ENCODE results near the gene CDH19. TPM values are rescaled to one million over a fixed set of nuclear protein-coding genes. Genes with fewer than 3 reads are reported as not detected.

CDH19 gene
- total RNA-seq, 5 donors from 2014 or later (not counting 1 experiment from before 2014, with no cell fraction given) = not detected

DNA sequence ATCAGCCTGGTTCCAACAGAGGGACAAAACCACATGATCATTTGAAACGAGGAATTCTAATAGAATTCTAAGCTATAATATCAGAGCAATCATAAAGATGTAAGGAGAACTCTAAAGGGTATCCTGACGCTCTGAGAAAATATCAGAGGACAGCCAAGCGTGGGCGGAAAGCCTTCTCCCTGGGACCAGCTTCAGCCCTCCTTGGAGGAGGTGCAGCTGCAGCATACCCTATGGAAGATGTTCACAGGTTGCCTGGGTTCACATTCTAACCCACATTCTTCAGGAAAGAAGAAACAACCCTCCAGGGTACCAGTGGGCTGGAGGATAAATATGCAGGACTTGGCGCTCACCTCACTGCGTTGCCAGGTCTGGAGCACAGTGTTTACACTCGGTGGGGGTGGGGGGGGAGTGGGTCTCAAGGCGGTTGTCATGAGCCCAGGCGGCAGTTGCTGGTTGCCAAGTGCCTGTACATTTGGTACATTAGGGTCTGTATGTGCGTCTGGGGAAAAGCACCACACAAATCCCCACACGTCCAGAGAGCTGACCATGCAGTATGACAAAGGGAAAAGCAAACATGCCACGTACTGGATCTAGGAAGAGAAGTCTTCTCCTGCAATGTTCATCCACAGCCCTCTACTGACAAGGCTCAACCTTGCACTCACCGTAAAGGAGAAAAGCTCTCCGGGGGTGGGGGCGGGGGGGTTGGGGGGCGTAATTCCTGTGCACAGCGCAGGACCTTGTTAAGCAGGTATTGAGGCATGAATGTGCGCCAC lies 80.5 kb downstream of the CDH19 start:
- DNase-seq = no peak
- Histone ChIP-seq H3K9me3 (no peaks in the 10 kb centered on the region), H3K4me3 (ENCODE audit: control insufficient read depth in 1 of 2, extremely low read depth in 1 of 2, low read length in 1 of 2) (no peak overlapping the region), H3K27me3 (replicated peaks in 1 of 2; ENCODE audit: control insufficient read depth in 2 of 2, extremely low read depth in 1 of 2, insufficient read depth in 2 of 2, low read length in 1 of 2) (no peaks in the 10 kb centered on the region), H3K36me3 (ENCODE audit: control insufficient read depth in 2 of 2, extremely low read depth in 1 of 2, insufficient read depth in 1 of 2, low read length in 1 of 2) (no peaks in the 10 kb centered on the region), H3K4me1 (ENCODE audit: control insufficient read depth in 1 of 2, extremely low read depth in 1 of 2, insufficient read depth in 2 of 2, low read length in 2 of 2) (no peaks in the 10 kb centered on the region), H3K27ac (ENCODE audit: low read length) (no peak overlapping the region)
- H3K9me3 Mint-ChIP-seq = peaks cover 4 to 9% (median 9%) of the 10 kb centered on the region in 3 donors
- H3K27ac Mint-ChIP-seq = no peak overlapping the region
- ATAC-seq (replicated peaks in 1 of 4) = no peak
- no peaks in the 10 kb centered on the region for H3K27me3 Mint-ChIP-seq
- no peak overlapping the region for H3K4me3 Mint-ChIP-seq
- no peaks in the 10 kb centered on the region for H3K36me3 Mint-ChIP-seq
- WGBS (ENCODE audit: insufficient coverage) = 94% methylated on average over 3 of the region's 18 CpGs
- POLR2A ChIA-PET = no interaction called here
- CTCF ChIA-PET = interaction anchor here in 1 of 2 donors (0.6 kb wide), 1 partner anchor 85 kb away, joined by 3 read pairs; no protein-coding TSS in a partner anchor
- H3K4me1 Mint-ChIP-seq = no peaks in the 10 kb centered on the region

DNA sequence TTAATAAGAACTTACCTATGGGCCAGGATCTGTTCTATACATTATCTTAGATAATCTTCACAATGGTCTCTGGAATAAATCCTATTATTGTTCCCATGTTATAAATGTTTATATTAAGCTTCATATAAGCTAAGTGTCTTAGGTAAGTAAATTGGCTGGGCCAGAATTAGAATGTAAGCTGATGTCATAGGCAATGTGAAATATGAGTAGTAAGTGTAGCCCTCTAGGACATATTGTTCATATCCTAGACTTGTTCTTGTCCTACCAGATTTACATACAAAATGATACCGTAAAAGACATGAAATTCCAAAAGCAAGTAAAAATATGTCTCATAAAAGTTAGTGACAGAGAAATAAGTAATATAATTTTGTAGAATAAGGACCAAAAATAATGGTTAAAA lies 89.9 kb downstream of the CDH19 start:
- no peaks in the 10 kb centered on the region for H3K4me1 Mint-ChIP-seq
- ChIA-PET POLR2A (no interaction called here), CTCF (no interaction called here)
- no peaks in the 10 kb centered on the region for H3K27me3 Mint-ChIP-seq
- peaks cover 0 to 8% (median 7%) of the 10 kb centered on the region in 3 donors for H3K9me3 Mint-ChIP-seq
- no peak overlapping the region for H3K27ac Mint-ChIP-seq
- no peaks in the 10 kb centered on the region for H3K4me1 ChIP-seq (ENCODE audit: control insufficient read depth in 1 of 2, extremely low read depth in 1 of 2, insufficient read depth in 2 of 2, low read length in 2 of 2)
- no peak overlapping the region for H3K27ac ChIP-seq (ENCODE audit: low read length)
- no CpG with 5 or more reads among the region's 1 CpG for WGBS (ENCODE audit: insufficient coverage)
- H3K9me3 ChIP-seq = no peaks in the 10 kb centered on the region
- H3K27me3 ChIP-seq (replicated peaks in 1 of 2; ENCODE audit: control insufficient read depth in 2 of 2, extremely low read depth in 1 of 2, insufficient read depth in 2 of 2, low read length in 1 of 2) = no peaks in the 10 kb centered on the region
- H3K4me3 ChIP-seq (ENCODE audit: control insufficient read depth in 1 of 2, extremely low read depth in 1 of 2, low read length in 1 of 2) = no peak overlapping the region
- DNase-seq (no peak), ATAC-seq (replicated peaks in 1 of 4) (no peak)
- no peak overlapping the region for H3K4me3 Mint-ChIP-seq
- no peaks in the 10 kb centered on the region for H3K36me3 ChIP-seq (ENCODE audit: control insufficient read depth in 2 of 2, extremely low read depth in 1 of 2, insufficient read depth in 1 of 2, low read length in 1 of 2)
- H3K36me3 Mint-ChIP-seq = no peaks in the 10 kb centered on the region

DNA sequence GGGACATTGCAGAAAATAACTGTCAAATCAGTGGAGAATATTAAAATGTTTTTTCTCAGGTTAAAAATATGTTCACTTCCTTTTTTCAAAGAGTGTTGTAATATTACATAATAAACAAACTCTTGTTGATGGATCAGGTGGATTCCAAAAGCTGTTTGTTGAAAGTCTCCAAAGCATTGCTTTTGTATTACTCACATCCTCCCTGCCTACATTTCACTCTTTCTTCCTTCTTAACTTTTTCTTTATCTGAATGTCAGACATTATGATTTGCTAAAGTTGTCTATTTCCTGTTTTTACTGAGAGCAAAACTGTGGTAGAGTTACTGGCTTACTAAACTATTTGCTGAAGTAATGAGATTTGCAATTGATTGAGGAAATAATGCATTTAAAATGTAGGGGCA lies 92.1 kb downstream of the CDH19 start:
- no peaks in the 10 kb centered on the region for H3K36me3 ChIP-seq (ENCODE audit: control insufficient read depth in 2 of 2, extremely low read depth in 1 of 2, insufficient read depth in 1 of 2, low read length in 1 of 2)
- POLR2A ChIA-PET = no interaction called here
- DNase-seq = no peak
- H3K36me3 Mint-ChIP-seq = no peaks in the 10 kb centered on the region
- H3K4me1 Mint-ChIP-seq = no peaks in the 10 kb centered on the region
- H3K4me3 Mint-ChIP-seq = no peak overlapping the region
- no peak overlapping the region for H3K27ac ChIP-seq (ENCODE audit: low read length)
- peaks cover 0 to 12% (median 5%) of the 10 kb centered on the region in 3 donors for H3K9me3 Mint-ChIP-seq
- H3K27me3 ChIP-seq (replicated peaks in 1 of 2; ENCODE audit: control insufficient read depth in 2 of 2, extremely low read depth in 1 of 2, insufficient read depth in 2 of 2, low read length in 1 of 2) = no peaks in the 10 kb centered on the region
- no peak for ATAC-seq (replicated peaks in 1 of 4)
- H3K4me3 ChIP-seq (ENCODE audit: control insufficient read depth in 1 of 2, extremely low read depth in 1 of 2, low read length in 1 of 2) = no peak overlapping the region
- H3K9me3 ChIP-seq = no peaks in the 10 kb centered on the region
- H3K27me3 Mint-ChIP-seq = no peaks in the 10 kb centered on the region
- no peak overlapping the region for H3K27ac Mint-ChIP-seq
- H3K4me1 ChIP-seq (ENCODE audit: control insufficient read depth in 1 of 2, extremely low read depth in 1 of 2, insufficient read depth in 2 of 2, low read length in 2 of 2) = no peaks in the 10 kb centered on the region
- CTCF ChIA-PET = no interaction called here

DNA sequence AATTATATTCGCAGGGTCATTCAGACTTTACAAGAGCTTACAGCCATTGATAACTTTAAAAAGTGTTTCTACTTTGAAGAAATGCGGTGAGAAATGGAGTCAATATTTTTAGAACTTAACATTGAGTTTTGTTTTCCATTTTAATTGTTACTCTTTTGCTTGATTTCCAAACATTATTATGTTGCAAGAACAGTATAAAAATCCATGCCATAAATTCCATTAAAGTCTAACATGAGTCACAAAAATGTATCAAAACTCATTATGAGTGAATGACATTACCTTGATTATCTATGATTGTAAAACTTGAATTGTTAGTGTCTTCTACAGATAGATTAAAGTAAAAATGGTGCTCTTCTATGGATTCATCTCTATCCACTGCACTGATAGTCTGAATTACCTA lies 92.6 kb downstream of the CDH19 start:
- no peak for DNase-seq
- CTCF ChIA-PET = no interaction called here
- POLR2A ChIA-PET = no interaction called here
- Histone ChIP-seq H3K36me3 (ENCODE audit: control insufficient read depth in 2 of 2, extremely low read depth in 1 of 2, insufficient read depth in 1 of 2, low read length in 1 of 2) (no peaks in the 10 kb centered on the region), H3K27ac (ENCODE audit: low read length) (no peak overlapping the region), H3K4me3 (ENCODE audit: control insufficient read depth in 1 of 2, extremely low read depth in 1 of 2, low read length in 1 of 2) (no peak overlapping the region), H3K27me3 (replicated peaks in 1 of 2; ENCODE audit: control insufficient read depth in 2 of 2, extremely low read depth in 1 of 2, insufficient read depth in 2 of 2, low read length in 1 of 2) (no peaks in the 10 kb centered on the region), H3K9me3 (no peaks in the 10 kb centered on the region), H3K4me1 (ENCODE audit: control insufficient read depth in 1 of 2, extremely low read depth in 1 of 2, insufficient read depth in 2 of 2, low read length in 2 of 2) (no peaks in the 10 kb centered on the region)
- Mint-ChIP-seq H3K27ac (no peak overlapping the region), H3K36me3 (no peaks in the 10 kb centered on the region), H3K27me3 (no peaks in the 10 kb centered on the region), H3K4me3 (no peak overlapping the region), H3K4me1 (no peaks in the 10 kb centered on the region), H3K9me3 (peaks cover 0 to 12% (median 5%) of the 10 kb centered on the region in 3 donors)
- ATAC-seq (replicated peaks in 1 of 4) = no peak
- no CpG with 5 or more reads among the region's 2 CpGs for WGBS (ENCODE audit: insufficient coverage)

DNA sequence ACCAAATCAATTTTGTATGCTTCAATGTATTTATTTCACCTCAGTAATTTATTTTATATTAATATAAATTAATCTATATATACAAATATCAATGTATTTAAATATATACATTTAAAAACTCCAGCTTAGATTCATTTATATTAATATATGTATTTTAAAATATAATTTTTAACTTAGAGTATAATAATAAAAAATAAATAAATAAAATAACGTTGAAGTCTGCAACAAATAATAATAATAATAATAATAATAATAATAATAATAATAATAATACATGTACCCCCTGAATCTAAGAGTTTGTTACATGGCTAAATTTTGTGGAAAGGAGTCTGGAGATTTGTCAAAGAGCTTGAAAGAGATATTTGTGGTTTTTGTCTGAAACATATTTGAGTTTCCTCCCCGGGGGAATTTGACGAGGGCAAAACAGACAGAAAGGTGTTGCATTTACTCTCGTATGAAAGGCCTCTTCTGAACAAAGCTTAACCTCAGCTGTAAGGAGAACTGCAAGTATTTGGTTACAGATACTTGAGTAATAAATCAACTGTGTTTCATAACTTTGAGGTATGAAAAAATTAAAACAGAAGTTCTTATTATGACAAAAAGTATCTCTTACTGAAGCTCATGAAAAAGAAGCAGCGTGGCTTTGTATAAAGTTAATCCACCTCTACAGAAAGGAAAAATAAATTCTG lies 93.4 kb downstream of the CDH19 start:
- Histone ChIP-seq H3K36me3 (ENCODE audit: control insufficient read depth in 2 of 2, extremely low read depth in 1 of 2, insufficient read depth in 1 of 2, low read length in 1 of 2) (no peaks in the 10 kb centered on the region), H3K27ac (ENCODE audit: low read length) (no peak overlapping the region), H3K4me1 (ENCODE audit: control insufficient read depth in 1 of 2, extremely low read depth in 1 of 2, insufficient read depth in 2 of 2, low read length in 2 of 2) (no peaks in the 10 kb centered on the region), H3K27me3 (replicated peaks in 1 of 2; ENCODE audit: control insufficient read depth in 2 of 2, extremely low read depth in 1 of 2, insufficient read depth in 2 of 2, low read length in 1 of 2) (no peaks in the 10 kb centered on the region), H3K9me3 (no peaks in the 10 kb centered on the region), H3K4me3 (ENCODE audit: control insufficient read depth in 1 of 2, extremely low read depth in 1 of 2, low read length in 1 of 2) (no peak overlapping the region)
- ChIA-PET POLR2A (interaction anchor here in 1 of 2 donors (0.7 kb wide), 1 partner anchor 416 kb away, joined by 3 read pairs; no protein-coding TSS in a partner anchor), CTCF (no interaction called here)
- no peak overlapping the region for H3K4me3 Mint-ChIP-seq
- WGBS (ENCODE audit: insufficient coverage) = 27% methylated on average over 2 of the region's 5 CpGs
- H3K27ac Mint-ChIP-seq = no peak overlapping the region
- DNase-seq = no peak
- no peak for ATAC-seq (replicated peaks in 1 of 4)
- H3K9me3 Mint-ChIP-seq = peaks cover 3 to 15% (median 7%) of the 10 kb centered on the region in 3 donors
- H3K27me3 Mint-ChIP-seq = no peaks in the 10 kb centered on the region
- no peaks in the 10 kb centered on the region for H3K4me1 Mint-ChIP-seq
- no peaks in the 10 kb centered on the region for H3K36me3 Mint-ChIP-seq

DNA sequence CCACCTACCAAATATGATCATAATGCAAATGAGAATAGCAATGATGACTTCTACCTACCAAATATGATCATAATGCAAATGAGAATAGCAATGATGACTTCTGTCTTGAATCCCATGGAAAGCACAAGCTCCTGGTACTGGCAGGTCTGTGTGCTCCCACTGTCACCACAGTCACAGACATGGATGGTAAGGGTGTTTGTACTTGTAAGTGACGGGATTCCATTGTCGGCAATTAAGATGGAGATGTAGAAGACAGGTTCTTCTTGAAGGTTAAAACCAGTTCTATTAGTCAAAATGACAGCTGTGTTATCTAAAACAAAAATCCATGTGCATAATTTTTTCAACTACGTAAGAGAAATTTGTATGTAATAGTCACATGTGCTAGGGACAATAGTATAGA lies 95.0 kb downstream of the CDH19 start:
- no peaks in the 10 kb centered on the region for H3K27me3 ChIP-seq (replicated peaks in 1 of 2; ENCODE audit: control insufficient read depth in 2 of 2, extremely low read depth in 1 of 2, insufficient read depth in 2 of 2, low read length in 1 of 2)
- no peaks in the 10 kb centered on the region for H3K4me1 Mint-ChIP-seq
- CTCF ChIA-PET = no interaction called here
- no peak overlapping the region for H3K4me3 Mint-ChIP-seq
- no peaks in the 10 kb centered on the region for H3K4me1 ChIP-seq (ENCODE audit: control insufficient read depth in 1 of 2, extremely low read depth in 1 of 2, insufficient read depth in 2 of 2, low read length in 2 of 2)
- H3K36me3 Mint-ChIP-seq = no peaks in the 10 kb centered on the region
- ATAC-seq (replicated peaks in 1 of 4) (no peak), DNase-seq (no peak)
- no peak overlapping the region for H3K27ac ChIP-seq (ENCODE audit: low read length)
- H3K4me3 ChIP-seq (ENCODE audit: control insufficient read depth in 1 of 2, extremely low read depth in 1 of 2, low read length in 1 of 2) = no peak overlapping the region
- H3K27ac Mint-ChIP-seq = no peak overlapping the region
- no peaks in the 10 kb centered on the region for H3K27me3 Mint-ChIP-seq
- H3K9me3 ChIP-seq = no peaks in the 10 kb centered on the region
- POLR2A ChIA-PET = interaction anchor here in 1 of 2 donors (0.6 kb wide), 1 partner anchor 180 kb away, joined by 4 read pairs; no protein-coding TSS in a partner anchor
- peaks cover 3 to 15% (median 7%) of the 10 kb centered on the region in 3 donors for H3K9me3 Mint-ChIP-seq
- WGBS (ENCODE audit: insufficient coverage) = 100% methylated on average over 1 of the region's 3 CpGs
- no peaks in the 10 kb centered on the region for H3K36me3 ChIP-seq (ENCODE audit: control insufficient read depth in 2 of 2, extremely low read depth in 1 of 2, insufficient read depth in 1 of 2, low read length in 1 of 2)

All from T-cell (primary cell).